ENCODE measurements around the gene SULT2B1. TPM values are rescaled to one million over a fixed set of nuclear protein-coding genes. Genes with fewer than 3 reads are reported as not detected.

The SULT2B1 gene
- total and polyA plus RNA-seq, 2 experiments from 2014 or later = 0.20 TPM; not detected in 1

DNA sequence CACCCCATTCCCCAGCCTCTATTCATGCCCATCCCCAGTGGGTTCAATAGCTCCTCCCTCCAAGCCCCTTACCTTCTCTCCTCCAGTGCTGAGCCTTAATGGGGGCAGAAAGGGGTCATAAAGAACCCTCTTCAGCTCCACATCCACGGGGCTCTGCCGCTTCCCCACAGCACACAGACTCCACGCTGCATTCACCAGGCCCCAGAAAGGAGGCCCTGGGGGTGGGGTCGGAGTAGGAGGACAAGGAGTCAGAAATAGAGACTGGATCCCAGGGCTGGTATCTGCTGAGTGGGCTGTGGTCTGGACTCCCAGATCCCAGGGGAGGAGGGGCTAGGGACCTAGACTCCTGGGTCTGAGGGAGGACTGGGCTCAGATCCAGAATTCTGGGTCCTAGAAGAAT lies 92.4 kb downstream of the SULT2B1 start:
- no peak overlapping the region for H3K4me3 ChIP-seq
- no peaks in the 10 kb centered on the region for H3K36me3 ChIP-seq
- H3K4me1 ChIP-seq (ENCODE audit: low read depth) = no peaks in the 10 kb centered on the region
- H3K9me3 ChIP-seq (ENCODE audit: low read depth) = no peaks in the 10 kb centered on the region
- TF ChIP-seq, protein P1, sequence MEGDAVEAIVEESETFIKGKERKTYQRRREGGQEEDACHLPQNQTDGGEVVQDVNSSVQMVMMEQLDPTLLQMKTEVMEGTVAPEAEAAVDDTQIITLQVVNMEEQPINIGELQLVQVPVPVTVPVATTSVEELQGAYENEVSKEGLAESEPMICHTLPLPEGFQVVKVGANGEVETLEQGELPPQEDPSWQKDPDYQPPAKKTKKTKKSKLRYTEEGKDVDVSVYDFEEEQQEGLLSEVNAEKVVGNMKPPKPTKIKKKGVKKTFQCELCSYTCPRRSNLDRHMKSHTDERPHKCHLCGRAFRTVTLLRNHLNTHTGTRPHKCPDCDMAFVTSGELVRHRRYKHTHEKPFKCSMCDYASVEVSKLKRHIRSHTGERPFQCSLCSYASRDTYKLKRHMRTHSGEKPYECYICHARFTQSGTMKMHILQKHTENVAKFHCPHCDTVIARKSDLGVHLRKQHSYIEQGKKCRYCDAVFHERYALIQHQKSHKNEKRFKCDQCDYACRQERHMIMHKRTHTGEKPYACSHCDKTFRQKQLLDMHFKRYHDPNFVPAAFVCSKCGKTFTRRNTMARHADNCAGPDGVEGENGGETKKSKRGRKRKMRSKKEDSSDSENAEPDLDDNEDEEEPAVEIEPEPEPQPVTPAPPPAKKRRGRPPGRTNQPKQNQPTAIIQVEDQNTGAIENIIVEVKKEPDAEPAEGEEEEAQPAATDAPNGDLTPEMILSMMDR (IDR thresholded peaks at IDR 0.05; ENCODE audit: low read depth, low read length) = no peak
- no peaks in the 10 kb centered on the region for H3K27me3 ChIP-seq
- no peak overlapping the region for H3K27ac ChIP-seq
- no peak for DNase-seq (ENCODE audit: low read depth in 1 of 2, low spot score in 1 of 2)

DNA sequence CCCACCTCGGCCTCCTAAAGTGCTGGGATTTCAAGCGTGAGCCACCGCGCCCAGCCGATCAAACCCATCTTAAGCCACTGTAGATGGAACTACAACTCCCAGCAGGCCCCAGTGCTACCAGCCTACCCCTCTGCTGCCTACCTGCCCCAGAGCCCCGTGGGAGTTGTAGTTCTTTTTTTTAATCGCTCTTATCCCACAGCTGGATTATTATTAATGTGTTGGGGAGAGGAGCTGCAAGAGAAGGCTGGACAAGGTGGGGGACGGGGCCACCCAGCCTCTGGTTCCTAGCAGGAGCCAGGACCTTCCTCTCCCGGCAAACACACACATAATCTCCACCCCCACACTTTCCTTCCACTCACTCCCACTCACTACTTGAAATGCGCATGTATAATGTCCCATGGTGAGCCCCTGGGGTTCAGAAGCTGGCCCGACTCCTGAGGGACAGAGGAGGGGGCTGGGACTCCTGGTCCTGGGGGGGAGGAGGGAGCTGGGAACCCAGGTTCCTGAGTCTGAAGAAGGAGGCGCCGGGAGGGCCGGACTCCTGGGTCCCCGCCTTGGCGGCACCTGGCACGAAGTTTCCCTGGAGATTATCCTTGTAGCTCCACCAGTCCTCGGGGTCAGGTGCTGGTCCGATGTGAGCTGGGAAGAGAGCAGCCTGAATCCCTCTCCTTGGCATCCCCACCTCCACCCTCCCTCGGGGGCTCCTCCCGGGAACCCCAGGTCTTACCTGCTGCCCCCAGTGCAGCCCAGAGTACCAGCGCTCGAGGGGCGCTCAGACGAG lies 93.1 kb downstream of the SULT2B1 start:
- Histone ChIP-seq H3K27ac (no peak overlapping the region), H3K9me3 (ENCODE audit: low read depth) (no peaks in the 10 kb centered on the region), H3K27me3 (no peaks in the 10 kb centered on the region), H3K4me1 (ENCODE audit: low read depth) (no peaks in the 10 kb centered on the region), H3K36me3 (no peaks in the 10 kb centered on the region), H3K4me3 (peak overlapping the region; percentile 45)
- TF ChIP-seq, protein P1 (IDR thresholded peaks at IDR 0.05; ENCODE audit: low read depth, low read length) = no peak
- DNase-seq (ENCODE audit: low read depth in 1 of 2, low spot score in 1 of 2) = peak; percentile 84 to 86

DNA sequence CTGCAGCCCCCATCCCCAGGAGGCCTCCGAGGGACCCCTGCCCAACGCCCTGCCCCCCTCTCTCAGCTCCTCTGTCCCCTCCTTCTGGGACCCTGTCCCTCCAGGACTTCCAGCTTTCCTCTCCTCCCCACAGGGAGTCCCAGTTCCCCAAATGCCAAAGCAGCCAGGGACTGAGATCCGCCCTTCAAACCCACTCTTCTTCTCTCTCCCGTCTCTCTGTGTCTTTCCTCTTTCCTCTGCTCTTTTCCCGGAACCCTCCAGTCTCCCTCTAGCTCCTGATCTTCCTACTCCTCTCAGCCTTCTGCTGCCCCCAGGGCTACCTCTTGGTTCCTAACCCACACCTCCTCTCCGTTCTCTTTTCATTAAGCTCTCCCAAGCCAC lies 93.6 kb downstream of the SULT2B1 start:
- Histone ChIP-seq H3K27me3 (no peaks in the 10 kb centered on the region), H3K4me1 (ENCODE audit: low read depth) (no peaks in the 10 kb centered on the region), H3K36me3 (no peaks in the 10 kb centered on the region), H3K4me3 (peak overlapping the region; percentile 45), H3K9me3 (ENCODE audit: low read depth) (no peaks in the 10 kb centered on the region), H3K27ac (peak overlapping the region; percentile 26)
- TF ChIP-seq, protein P1 (IDR thresholded peaks at IDR 0.05; ENCODE audit: low read depth, low read length) = no peak
- DNase-seq (ENCODE audit: low read depth in 1 of 2, low spot score in 1 of 2) = peak in 1 of 2 donors; percentile 10

DNA sequence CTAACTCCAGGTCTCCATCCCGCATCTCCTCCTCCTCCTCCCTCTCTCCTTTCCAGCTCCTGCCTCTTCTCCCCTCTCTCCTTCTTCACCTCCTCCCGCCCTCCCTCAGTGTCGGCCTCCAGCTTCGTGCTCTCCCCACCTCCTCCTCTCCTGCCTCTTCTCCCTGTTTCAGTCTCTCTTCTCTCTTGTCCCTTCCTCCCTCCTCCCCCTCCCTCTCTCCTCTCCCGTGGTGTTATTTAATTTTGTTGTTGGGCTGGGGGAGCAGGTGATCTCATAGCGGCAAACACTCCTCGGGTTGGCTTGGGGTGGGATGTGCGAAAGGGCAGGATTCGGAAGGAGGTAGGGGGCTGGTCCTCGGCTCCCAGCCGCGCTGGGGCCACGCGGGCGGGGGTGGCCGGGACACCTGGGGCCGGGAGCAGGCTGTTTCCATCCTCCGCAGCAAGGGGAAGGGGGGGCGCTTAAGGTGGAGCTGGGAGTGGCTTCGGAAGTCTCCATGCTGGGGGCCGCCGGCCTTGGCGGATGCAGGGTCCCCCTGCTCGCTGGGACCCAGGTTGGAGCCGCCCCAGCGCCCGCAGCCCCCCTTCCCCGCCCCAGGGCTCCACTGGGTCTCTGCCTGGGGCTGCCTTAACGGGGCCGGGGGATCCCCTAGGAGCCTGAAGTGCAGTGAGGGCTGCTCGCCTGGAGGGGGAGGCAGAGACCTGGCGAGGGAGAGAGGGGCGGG lies 94.2 kb downstream of the SULT2B1 start, which contains the start of gene CA11:
TSS of gene CA11 (minus strand) at position 187 of the 721 bp plus-strand sequence. CDS start 555 bp downstream, outside the sequence.
- DNase-seq (ENCODE audit: low read depth in 1 of 2, low spot score in 1 of 2) = peak; percentile 92 to 94
- Histone ChIP-seq H3K4me3 (peak within 1 kb of the TSS; percentile 45), H3K27me3 (no peaks in the 10 kb centered on the region), H3K9me3 (ENCODE audit: low read depth) (no peaks in the 10 kb centered on the region), H3K36me3 (no peaks in the 10 kb centered on the region), H3K4me1 (ENCODE audit: low read depth) (no peaks in the 10 kb centered on the region), H3K27ac (peak within 1 kb of the TSS; percentile 26)
- TF ChIP-seq, protein P1 (IDR thresholded peaks at IDR 0.05; ENCODE audit: low read depth, low read length) = peak; percentile 76

DNA sequence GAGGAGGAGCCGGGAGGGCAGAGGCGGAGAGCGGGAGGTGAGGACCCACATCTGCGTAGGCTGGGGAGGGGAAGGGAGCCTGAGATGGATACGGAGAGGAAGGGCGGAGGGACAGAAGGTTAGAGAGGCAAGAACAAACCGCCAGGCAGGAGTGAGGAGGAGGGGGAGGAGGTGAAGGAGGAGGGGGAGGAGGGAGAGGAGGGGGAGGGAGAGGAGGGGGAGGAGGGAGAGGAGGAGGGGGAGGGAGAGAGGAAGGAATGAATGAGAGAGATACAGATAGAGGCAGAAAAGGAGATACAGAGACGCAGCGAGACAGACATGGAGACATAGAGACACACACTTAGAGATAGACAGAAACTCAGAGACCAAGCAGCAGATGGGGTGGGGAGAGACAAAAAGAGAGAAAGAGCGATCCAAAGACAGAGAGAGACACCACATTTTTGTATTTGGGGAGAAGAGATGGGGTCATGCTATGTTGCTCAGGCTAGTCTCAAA lies 94.8 kb downstream of the SULT2B1 start:
- no peak overlapping the region for H3K4me3 ChIP-seq

More for the DNA sequence above, 94.8 kb downstream of the SULT2B1 start:
- no peaks in the 10 kb centered on the region for H3K36me3 ChIP-seq
- no peaks in the 10 kb centered on the region for H3K4me1 ChIP-seq (ENCODE audit: low read depth)
- TF ChIP-seq, protein P1 (IDR thresholded peaks at IDR 0.05; ENCODE audit: low read depth, low read length) = no peak
- no peaks in the 10 kb centered on the region for H3K27me3 ChIP-seq
- H3K9me3 ChIP-seq (ENCODE audit: low read depth) = no peaks in the 10 kb centered on the region
- DNase-seq (ENCODE audit: low read depth in 1 of 2, low spot score in 1 of 2) = no peak
- no peak overlapping the region for H3K27ac ChIP-seq
